ENCODE data around the gene PRSS33. TPM values are rescaled to one million over a fixed set of nuclear protein-coding genes. Genes with fewer than 3 reads are reported as not detected.

The PRSS33 gene
- polyA plus RNA-seq, 1 donor from 2014 or later = not detected

GRCh38 chr16:2742323-2743006, 44.9 kb downstream of the PRSS33 start:
- Mint-ChIP-seq H3K4me1 (no peaks in the 10 kb centered on the region), H3K27me3 (no peaks in the 10 kb centered on the region), H3K4me3 (no peak overlapping the region), H3K36me3 (peaks cover 4% of the 10 kb centered on the region), H3K27ac (no peak overlapping the region), H3K9me3 (no peaks in the 10 kb centered on the region)

GRCh38 chr16:2741168-2741567, 46.2 kb downstream of the PRSS33 start:
- peaks cover 4% of the 10 kb centered on the region for H3K36me3 Mint-ChIP-seq
- H3K27ac Mint-ChIP-seq = no peak overlapping the region
- no peak overlapping the region for H3K4me3 Mint-ChIP-seq
- no peaks in the 10 kb centered on the region for H3K27me3 Mint-ChIP-seq
- no peaks in the 10 kb centered on the region for H3K4me1 Mint-ChIP-seq
- H3K9me3 Mint-ChIP-seq = no peaks in the 10 kb centered on the region

GRCh38 chr16:2740476-2740875, 46.9 kb downstream of the PRSS33 start:
- Mint-ChIP-seq H3K36me3 (peaks cover 4% of the 10 kb centered on the region), H3K27me3 (no peaks in the 10 kb centered on the region), H3K4me1 (no peaks in the 10 kb centered on the region), H3K4me3 (no peak overlapping the region), H3K27ac (no peak overlapping the region), H3K9me3 (no peaks in the 10 kb centered on the region)

- H3K27me3 Mint-ChIP-seq = no peaks in the 10 kb centered on the region
- peaks cover 4% of the 10 kb centered on the region for H3K36me3 Mint-ChIP-seq
- H3K4me1 Mint-ChIP-seq = no peaks in the 10 kb centered on the region
- no peak overlapping the region for H3K27ac Mint-ChIP-seq
- H3K9me3 Mint-ChIP-seq = no peaks in the 10 kb centered on the region
- no peak overlapping the region for H3K4me3 Mint-ChIP-seq
These were observed 47.5 kb downstream of the PRSS33 start for GRCh38 chr16:2739625-2740430.

GRCh38 chr16:2738615-2739014, 48.7 kb downstream of the PRSS33 start:
- no peaks in the 10 kb centered on the region for H3K4me1 Mint-ChIP-seq
- peaks cover 3% of the 10 kb centered on the region for H3K27me3 Mint-ChIP-seq

GRCh38 chr16:2737895-2738418, 49.4 kb downstream of the PRSS33 start:
- Mint-ChIP-seq H3K27ac (no peak overlapping the region), H3K4me1 (no peaks in the 10 kb centered on the region), H3K9me3 (no peaks in the 10 kb centered on the region), H3K4me3 (no peak overlapping the region), H3K36me3 (peaks cover 4% of the 10 kb centered on the region), H3K27me3 (peaks cover 3% of the 10 kb centered on the region)

More at GRCh38 chr16:2738615-2739014, 48.7 kb downstream of the PRSS33 start:
- Mint-ChIP-seq H3K36me3 (peaks cover 4% of the 10 kb centered on the region), H3K4me3 (no peak overlapping the region), H3K27ac (no peak overlapping the region), H3K9me3 (no peaks in the 10 kb centered on the region)

- H3K27ac Mint-ChIP-seq = no peak overlapping the region
- H3K9me3 Mint-ChIP-seq = no peaks in the 10 kb centered on the region
- peaks cover 3% of the 10 kb centered on the region for H3K27me3 Mint-ChIP-seq
- peaks cover 4% of the 10 kb centered on the region for H3K36me3 Mint-ChIP-seq
- no peak overlapping the region for H3K4me3 Mint-ChIP-seq
- H3K4me1 Mint-ChIP-seq = no peaks in the 10 kb centered on the region
These were observed 50.1 kb downstream of the PRSS33 start for GRCh38 chr16:2737238-2737605.

GRCh38 chr16:2736476-2737237, 50.7 kb downstream of the PRSS33 start:
- peaks cover 3% of the 10 kb centered on the region for H3K27me3 Mint-ChIP-seq
- H3K9me3 Mint-ChIP-seq = no peaks in the 10 kb centered on the region
- H3K4me3 Mint-ChIP-seq = no peak overlapping the region
- no peak overlapping the region for H3K27ac Mint-ChIP-seq
- H3K36me3 Mint-ChIP-seq = peaks cover 4% of the 10 kb centered on the region
- no peaks in the 10 kb centered on the region for H3K4me1 Mint-ChIP-seq

- H3K9me3 Mint-ChIP-seq = no peaks in the 10 kb centered on the region
- peaks cover 2% of the 10 kb centered on the region for H3K36me3 Mint-ChIP-seq
- H3K4me3 Mint-ChIP-seq = no peak overlapping the region
- H3K27me3 Mint-ChIP-seq = peaks cover 5% of the 10 kb centered on the region
- no peaks in the 10 kb centered on the region for H3K4me1 Mint-ChIP-seq
- no peak overlapping the region for H3K27ac Mint-ChIP-seq
These were observed 52.4 kb downstream of the PRSS33 start for GRCh38 chr16:2734844-2735515.

Other genes starting within 250 kb of the PRSS33 start
- gene PDPK1, start 249.5 kb downstream of the PRSS33 start, polyA plus RNA-seq = 45.1 TPM
- 24.9 TPM for gene KCTD5, start 105.0 kb downstream of the PRSS33 start, polyA plus RNA-seq
- not detected for gene PRSS27, start 67.3 kb downstream of the PRSS33 start, polyA plus RNA-seq
- gene SRRM2, start 34.9 kb downstream of the PRSS33 start, polyA plus RNA-seq = 159 TPM
- 262 TPM for gene ELOB, start 10.3 kb downstream of the PRSS33 start, polyA plus RNA-seq
- not detected for gene PRSS41, start 10.9 kb upstream of the PRSS33 start, polyA plus RNA-seq
- 10.4 TPM for gene PRSS21, start 29.7 kb upstream of the PRSS33 start, polyA plus RNA-seq
- not detected for gene ZG16B, start 42.7 kb upstream of the PRSS33 start, polyA plus RNA-seq
- not detected for gene PRSS22, start 70.6 kb upstream of the PRSS33 start, polyA plus RNA-seq
- gene FLYWCH2, start 95.7 kb upstream of the PRSS33 start, polyA plus RNA-seq = 20.8 TPM
- 14.8 TPM for gene FLYWCH1, start 124.4 kb upstream of the PRSS33 start, polyA plus RNA-seq
- 1.5 TPM for gene KREMEN2, start 176.7 kb upstream of the PRSS33 start, polyA plus RNA-seq
- gene PAQR4, start 181.8 kb upstream of the PRSS33 start, polyA plus RNA-seq = 1.9 TPM
- 1.4 TPM for gene PKMYT1, start 192.9 kb upstream of the PRSS33 start, polyA plus RNA-seq
- not detected for gene CLDN9, start 225.4 kb upstream of the PRSS33 start, polyA plus RNA-seq
- gene CLDN6, start 230.6 kb upstream of the PRSS33 start, polyA plus RNA-seq = not detected
- gene TNFRSF12A, start 232.8 kb upstream of the PRSS33 start, polyA plus RNA-seq = 0.31 TPM
- gene HCFC1R1, start 236.4 kb upstream of the PRSS33 start, polyA plus RNA-seq = 26.2 TPM
- gene THOC6, start 236.5 kb upstream of the PRSS33 start, polyA plus RNA-seq = 48.2 TPM
- gene BICDL2, start 249.4 kb upstream of the PRSS33 start, polyA plus RNA-seq = not detected